GM18868 (cell line): Measurements from ENCODE around the gene E2F6.

Experiments used
- ATAC-seq: cut with Tn5 transposase; IDR thresholded peaks from one replicate; pipeline ENCODE4 v1.9.1; 2021; ENCODE audit warnings: mild to moderate bottlenecking, moderate library complexity; ENCODE audit not compliant: unreplicated experiment

E2F6 gene

GRCh38 chr2:11465110-11465484 is 864 bp downstream of the E2F6 start:
- ATAC-seq, result no peak

GRCh38 chr2:11459816-11460215 is 6.1 kb downstream of the E2F6 start:
- no peak for ATAC-seq

GRCh38 chr2:11458753-11459152 is 7.2 kb downstream of the E2F6 start:
- no peak for ATAC-seq

GRCh38 chr2:11457935-11458334 is 8.0 kb downstream of the E2F6 start:
- no peak for ATAC-seq

- no peak for ATAC-seq
Measured at GRCh38 chr2:11456251-11456650, 9.7 kb downstream of the E2F6 start.

GRCh38 chr2:11454824-11455223 is 11.1 kb downstream of the E2F6 start:
- no peak for ATAC-seq

- ATAC-seq, result no peak
Measured at GRCh38 chr2:11450791-11451190, 15.2 kb downstream of the E2F6 start.

GRCh38 chr2:11446733-11447248 is 19.2 kb downstream of the E2F6 start:
- ATAC-seq, result no peak

- ATAC-seq, result no peak
Measured at GRCh38 chr2:11444737-11445136, 21.2 kb downstream of the E2F6 start.

GRCh38 chr2:11438555-11439080 is 27.3 kb downstream of the E2F6 start:
- no peak for ATAC-seq

GRCh38 chr2:11437602-11438001 is 28.4 kb downstream of the E2F6 start:
- no peak for ATAC-seq

GRCh38 chr2:11435036-11435435 is 30.9 kb downstream of the E2F6 start:
- no peak for ATAC-seq

GRCh38 chr2:11434443-11434842 is 31.5 kb downstream of the E2F6 start:
- ATAC-seq, result no peak

- no peak for ATAC-seq
Measured at GRCh38 chr2:11433822-11434221, 32.1 kb downstream of the E2F6 start.

GRCh38 chr2:11430729-11431128 is 35.2 kb downstream of the E2F6 start:
- no peak for ATAC-seq

- ATAC-seq, result no peak
Measured at GRCh38 chr2:11427224-11427623, 38.7 kb downstream of the E2F6 start.

- ATAC-seq, result no peak
Measured at GRCh38 chr2:11422901-11423435, 43.0 kb downstream of the E2F6 start.

- ATAC-seq, result no peak
Measured at GRCh38 chr2:11422491-11422865, 43.5 kb downstream of the E2F6 start.

GRCh38 chr2:11421863-11422490 is 44.0 kb downstream of the E2F6 start:
- no peak for ATAC-seq

GRCh38 chr2:11420671-11421070 is 45.3 kb downstream of the E2F6 start:
- ATAC-seq, result no peak

- ATAC-seq, result no peak
Measured at GRCh38 chr2:11420190-11420589, 45.8 kb downstream of the E2F6 start.

GRCh38 chr2:11419781-11420180 is 46.2 kb downstream of the E2F6 start:
- ATAC-seq, result no peak
